AG10803 (cell line): Measurements from ENCODE around the gene DIP2C.
"Not testable (repeated sequence)": the region's sequence is repeated elsewhere in the genome, so short reads cannot be mapped to it uniquely, and the experiment has no call there.

Experiments used
- DNase-seq: peaks from one replicate; pipeline ENCODE4 v3.0.0; 2010; ENCODE audit warnings: low read depth
- H3K4me3 ChIP-seq: 2 replicates; pipeline ENCODE4 v1.5.1; 2011; ENCODE audit warnings: mild to moderate bottlenecking, low read length, control low read depth
- TF ChIP-seq, protein P1 (sequence below): conservative IDR thresholded peaks from 2 replicates; pipeline ENCODE4 v1.5.1; 2011; ENCODE audit warnings: mild to moderate bottlenecking, low read length, control low read depth, inconsistent platforms

Gene DIP2C

GRCh38 chr10:515674-516073, 173.8 kb downstream of the DIP2C start:
- TF ChIP-seq, protein P1, sequence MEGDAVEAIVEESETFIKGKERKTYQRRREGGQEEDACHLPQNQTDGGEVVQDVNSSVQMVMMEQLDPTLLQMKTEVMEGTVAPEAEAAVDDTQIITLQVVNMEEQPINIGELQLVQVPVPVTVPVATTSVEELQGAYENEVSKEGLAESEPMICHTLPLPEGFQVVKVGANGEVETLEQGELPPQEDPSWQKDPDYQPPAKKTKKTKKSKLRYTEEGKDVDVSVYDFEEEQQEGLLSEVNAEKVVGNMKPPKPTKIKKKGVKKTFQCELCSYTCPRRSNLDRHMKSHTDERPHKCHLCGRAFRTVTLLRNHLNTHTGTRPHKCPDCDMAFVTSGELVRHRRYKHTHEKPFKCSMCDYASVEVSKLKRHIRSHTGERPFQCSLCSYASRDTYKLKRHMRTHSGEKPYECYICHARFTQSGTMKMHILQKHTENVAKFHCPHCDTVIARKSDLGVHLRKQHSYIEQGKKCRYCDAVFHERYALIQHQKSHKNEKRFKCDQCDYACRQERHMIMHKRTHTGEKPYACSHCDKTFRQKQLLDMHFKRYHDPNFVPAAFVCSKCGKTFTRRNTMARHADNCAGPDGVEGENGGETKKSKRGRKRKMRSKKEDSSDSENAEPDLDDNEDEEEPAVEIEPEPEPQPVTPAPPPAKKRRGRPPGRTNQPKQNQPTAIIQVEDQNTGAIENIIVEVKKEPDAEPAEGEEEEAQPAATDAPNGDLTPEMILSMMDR = no peak
- no peak for DNase-seq
- no peak overlapping the region for H3K4me3 ChIP-seq

DNA sequence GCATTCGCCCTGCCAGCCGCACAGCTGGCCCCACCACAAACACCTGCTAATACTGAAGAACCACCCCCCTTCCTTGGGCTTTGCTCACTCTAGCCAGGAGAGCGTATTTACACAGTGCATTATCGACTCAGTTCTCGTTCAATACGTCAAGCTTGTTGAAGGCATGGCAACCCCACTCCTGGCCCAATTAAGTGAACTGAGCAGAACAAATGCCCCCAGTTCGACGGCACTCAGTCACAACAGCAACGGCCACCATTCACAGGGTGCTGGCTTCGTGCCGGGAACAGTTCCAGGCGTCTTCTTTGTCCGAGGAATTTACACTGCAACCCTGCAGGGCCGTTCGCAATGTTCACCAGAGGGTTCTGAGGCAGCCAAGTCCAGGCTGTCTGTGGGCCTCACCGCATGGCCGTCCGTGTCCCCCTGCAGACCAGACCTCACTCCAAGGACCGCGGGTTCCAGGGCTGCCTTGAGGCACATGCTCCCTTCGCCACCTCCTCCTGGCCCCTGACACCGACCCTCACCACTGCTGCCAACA, 175.3 kb downstream of the DIP2C start:
- TF ChIP-seq, protein P1 = no peak
- DNase-seq = no peak
- H3K4me3 ChIP-seq = no peak overlapping the region

- H3K4me3 ChIP-seq = no peak overlapping the region
- TF ChIP-seq, protein P1 = no peak
- no peak for DNase-seq
These were observed 176.1 kb downstream of the DIP2C start for GRCh38 chr10:513393-513792.

DNA sequence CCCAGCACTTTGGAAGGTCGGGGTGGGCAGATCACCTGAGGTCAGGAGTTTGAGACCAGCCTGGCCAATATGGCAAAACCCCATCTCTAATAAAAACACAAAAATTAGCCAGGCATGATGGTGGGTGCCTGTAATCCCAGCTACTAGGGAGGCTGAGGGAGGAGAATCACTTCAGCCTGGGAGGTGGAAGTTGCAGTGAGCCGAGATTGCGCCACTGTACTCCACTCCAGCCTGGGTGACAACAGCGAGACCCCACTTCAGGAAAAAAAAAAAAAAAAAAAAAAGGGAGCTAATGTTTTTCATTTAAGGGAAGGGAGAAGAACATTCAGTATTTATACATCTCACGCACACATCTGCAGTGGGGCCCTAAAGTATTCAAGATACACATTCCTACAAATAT, 176.8 kb downstream of the DIP2C start:
- not testable (repeated sequence) for DNase-seq, H3K4me3 ChIP-seq

DNA sequence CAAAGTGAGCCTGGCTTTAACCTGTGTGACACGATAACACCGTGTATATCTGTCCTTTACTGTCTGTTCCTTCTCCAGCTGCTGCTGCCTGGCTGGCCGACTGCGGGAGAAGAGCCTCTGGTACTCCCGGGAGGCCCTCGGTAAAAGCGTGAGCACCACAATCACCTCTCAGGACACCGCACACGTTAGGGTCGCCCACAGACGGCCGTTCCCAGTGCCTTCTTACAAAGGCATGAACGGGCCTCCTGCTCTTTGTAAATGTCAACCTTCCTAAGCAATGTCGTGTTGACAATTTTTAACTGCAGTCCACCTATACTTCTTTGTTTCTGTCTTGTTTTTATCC, 177.6 kb downstream of the DIP2C start:
- no peak for DNase-seq
- no peak overlapping the region for H3K4me3 ChIP-seq
- TF ChIP-seq, protein P1 = no peak

GRCh38 chr10:511101-511848, 178.2 kb downstream of the DIP2C start:
- TF ChIP-seq, protein P1 = peak; percentile 97
- no peak overlapping the region for H3K4me3 ChIP-seq
- DNase-seq = peak; percentile 93

DNA sequence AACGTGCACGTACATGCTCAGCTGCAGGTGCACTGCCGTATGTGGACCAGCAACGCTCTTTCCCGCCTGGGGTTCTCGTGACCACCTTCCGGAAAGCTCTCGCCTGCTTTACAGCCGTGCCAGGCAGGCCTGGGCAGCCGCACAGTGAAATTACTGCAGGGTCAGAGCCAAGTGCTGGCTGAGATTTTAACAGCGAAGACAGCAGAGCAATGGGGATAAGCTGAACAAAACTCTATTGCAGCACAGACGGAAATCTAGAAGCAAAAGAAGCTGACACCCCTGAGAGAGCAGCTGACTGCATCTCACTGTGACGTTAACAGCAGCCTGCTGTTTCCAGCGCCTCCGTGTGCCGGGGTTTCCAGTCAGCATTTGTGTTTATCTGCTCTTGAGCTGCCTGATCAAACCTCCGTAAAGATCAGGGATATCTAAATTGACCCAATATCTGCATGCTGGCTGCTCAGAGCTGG, 179.0 kb downstream of the DIP2C start:
- TF ChIP-seq, protein P1 = no peak
- H3K4me3 ChIP-seq = no peak overlapping the region
- peak; percentile 14 for DNase-seq
